ENCODE results near the gene LRRC4B. TPM values are rescaled to one million over a fixed set of nuclear protein-coding genes. Genes with fewer than 3 reads are reported as not detected.

LRRC4B gene
- total RNA-seq, 1 donor from 2014 or later = 21.7 TPM

DNA sequence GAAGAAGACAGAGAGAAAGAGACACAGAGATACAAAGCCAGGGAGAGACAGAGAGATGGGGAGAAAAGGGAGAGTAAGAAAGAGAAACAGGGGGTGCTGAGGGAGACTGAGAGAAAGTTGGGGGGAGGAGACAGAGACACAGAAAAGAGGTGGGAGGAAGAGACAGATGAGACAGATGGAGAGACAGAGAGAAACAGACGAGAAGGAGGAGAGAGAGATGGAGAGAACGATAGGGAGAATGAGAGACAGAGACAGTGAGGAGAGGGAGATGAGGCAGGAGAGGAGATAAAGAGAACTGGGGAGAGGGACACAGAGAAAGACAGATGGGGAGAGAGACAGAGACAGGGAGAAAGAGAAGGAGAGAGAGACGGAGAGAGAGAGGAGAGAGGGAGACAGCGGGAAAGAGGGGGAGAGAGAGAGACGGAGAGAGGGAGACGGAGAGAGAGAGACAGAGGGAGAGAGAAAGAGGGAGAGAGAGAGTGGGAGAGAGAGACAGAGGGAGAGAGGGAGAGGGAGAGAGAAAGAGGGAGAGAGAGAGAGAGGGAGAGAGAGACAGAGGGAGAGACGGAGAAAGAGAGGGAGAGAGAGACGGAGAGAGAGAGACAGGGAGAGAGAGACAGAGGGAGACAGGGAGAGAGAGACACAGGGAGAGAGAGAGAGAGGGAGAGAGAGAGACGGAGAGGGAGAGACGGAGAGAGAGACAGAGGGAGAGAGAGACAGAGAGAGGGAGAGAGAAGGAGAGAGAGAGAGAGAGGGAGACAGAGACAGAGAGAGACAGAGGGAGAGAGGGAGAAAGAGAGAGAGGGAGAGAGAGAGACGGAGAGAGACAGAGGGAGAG is 69.8 kb downstream of the LRRC4B start:
- H3K4me3 Mint-ChIP-seq = no peak overlapping the region
- peaks cover 37% of the 10 kb centered on the region for H3K27me3 Mint-ChIP-seq
- H3K4me1 Mint-ChIP-seq (ENCODE audit: unreplicated experiment) = no peaks in the 10 kb centered on the region
- no peak overlapping the region for H3K27ac Mint-ChIP-seq
- TF ChIP-seq, protein P1, sequence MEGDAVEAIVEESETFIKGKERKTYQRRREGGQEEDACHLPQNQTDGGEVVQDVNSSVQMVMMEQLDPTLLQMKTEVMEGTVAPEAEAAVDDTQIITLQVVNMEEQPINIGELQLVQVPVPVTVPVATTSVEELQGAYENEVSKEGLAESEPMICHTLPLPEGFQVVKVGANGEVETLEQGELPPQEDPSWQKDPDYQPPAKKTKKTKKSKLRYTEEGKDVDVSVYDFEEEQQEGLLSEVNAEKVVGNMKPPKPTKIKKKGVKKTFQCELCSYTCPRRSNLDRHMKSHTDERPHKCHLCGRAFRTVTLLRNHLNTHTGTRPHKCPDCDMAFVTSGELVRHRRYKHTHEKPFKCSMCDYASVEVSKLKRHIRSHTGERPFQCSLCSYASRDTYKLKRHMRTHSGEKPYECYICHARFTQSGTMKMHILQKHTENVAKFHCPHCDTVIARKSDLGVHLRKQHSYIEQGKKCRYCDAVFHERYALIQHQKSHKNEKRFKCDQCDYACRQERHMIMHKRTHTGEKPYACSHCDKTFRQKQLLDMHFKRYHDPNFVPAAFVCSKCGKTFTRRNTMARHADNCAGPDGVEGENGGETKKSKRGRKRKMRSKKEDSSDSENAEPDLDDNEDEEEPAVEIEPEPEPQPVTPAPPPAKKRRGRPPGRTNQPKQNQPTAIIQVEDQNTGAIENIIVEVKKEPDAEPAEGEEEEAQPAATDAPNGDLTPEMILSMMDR (conservative IDR thresholded peaks at IDR 0.05) = no peak
- no peaks in the 10 kb centered on the region for H3K9me3 Mint-ChIP-seq
- peaks cover 3% of the 10 kb centered on the region for H3K36me3 Mint-ChIP-seq
- no peak for DNase-seq (ENCODE audit: extremely low spot score, unreplicated experiment)

DNA sequence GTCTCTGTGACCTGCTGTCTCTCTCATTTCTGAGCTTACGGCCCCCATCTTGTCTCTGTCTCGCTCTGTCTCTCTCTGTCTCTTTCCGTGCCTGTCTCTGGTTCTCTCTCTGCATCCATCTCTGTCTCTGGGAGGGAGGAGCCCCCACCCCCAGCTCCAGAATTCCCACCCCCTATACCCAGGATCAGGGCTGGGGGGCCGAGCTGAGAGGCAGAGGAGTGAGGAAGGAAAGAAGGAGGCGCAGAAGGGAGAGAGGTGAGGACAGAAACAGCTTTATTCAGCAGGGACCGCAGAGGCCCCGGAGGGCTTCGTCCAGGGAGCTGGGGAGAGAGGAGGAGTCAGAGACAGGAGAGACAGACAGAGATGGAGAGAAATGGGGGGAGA is 71.2 kb downstream of the LRRC4B start:
- TF ChIP-seq, protein P1 (conservative IDR thresholded peaks at IDR 0.05) = no peak
- Mint-ChIP-seq H3K27ac (no peak overlapping the region), H3K4me3 (no peak overlapping the region), H3K36me3 (peaks cover 3% of the 10 kb centered on the region), H3K27me3 (peaks cover 44% of the 10 kb centered on the region), H3K4me1 (ENCODE audit: unreplicated experiment) (peaks cover 4% of the 10 kb centered on the region), H3K9me3 (no peaks in the 10 kb centered on the region)
- no peak for DNase-seq (ENCODE audit: extremely low spot score, unreplicated experiment)

DNA sequence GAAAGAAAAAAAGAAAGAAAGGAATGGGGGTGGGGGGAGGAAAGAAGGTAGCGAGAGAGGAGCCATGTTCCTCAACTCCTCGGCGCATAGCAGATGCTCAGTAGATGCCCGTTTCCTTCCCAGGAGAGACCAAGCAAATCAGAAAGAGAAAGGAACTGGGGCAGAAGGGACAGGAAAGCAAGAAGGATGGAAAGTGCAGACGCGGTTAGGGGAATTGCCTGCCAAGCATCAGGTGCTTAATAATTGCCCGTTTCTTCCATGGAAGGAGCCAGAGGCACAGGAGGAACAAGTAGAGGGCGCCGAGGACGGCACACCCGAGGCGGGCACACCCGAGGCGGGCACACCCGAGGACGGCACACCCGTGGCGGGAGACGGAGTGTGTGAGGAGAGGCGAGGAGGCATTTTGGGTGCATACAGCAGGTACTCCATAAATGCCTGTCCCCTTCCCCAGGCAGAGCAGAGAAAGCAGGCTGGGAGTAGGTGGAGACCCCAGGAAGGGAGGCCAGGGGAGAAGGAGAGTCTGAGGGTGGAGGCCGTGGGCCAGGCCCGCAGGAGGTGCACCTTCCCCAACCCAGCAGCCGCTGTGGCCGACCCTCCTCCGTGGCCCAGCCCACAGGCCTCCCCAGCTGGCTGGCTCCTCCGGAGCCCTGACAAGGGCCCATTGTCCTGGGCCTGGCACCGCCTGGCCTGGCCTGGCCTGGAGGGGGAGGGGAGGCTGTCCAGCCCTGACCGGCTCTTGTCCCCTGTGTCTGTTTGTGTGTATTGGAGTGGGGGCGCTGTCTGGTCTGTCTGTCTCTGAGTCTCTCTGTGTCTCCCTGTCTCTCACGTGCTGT is 71.8 kb downstream of the LRRC4B start:
- Mint-ChIP-seq H3K27me3 (peaks cover 47% of the 10 kb centered on the region), H3K27ac (no peak overlapping the region)
- DNase-seq (ENCODE audit: extremely low spot score, unreplicated experiment) = no peak

DNA sequence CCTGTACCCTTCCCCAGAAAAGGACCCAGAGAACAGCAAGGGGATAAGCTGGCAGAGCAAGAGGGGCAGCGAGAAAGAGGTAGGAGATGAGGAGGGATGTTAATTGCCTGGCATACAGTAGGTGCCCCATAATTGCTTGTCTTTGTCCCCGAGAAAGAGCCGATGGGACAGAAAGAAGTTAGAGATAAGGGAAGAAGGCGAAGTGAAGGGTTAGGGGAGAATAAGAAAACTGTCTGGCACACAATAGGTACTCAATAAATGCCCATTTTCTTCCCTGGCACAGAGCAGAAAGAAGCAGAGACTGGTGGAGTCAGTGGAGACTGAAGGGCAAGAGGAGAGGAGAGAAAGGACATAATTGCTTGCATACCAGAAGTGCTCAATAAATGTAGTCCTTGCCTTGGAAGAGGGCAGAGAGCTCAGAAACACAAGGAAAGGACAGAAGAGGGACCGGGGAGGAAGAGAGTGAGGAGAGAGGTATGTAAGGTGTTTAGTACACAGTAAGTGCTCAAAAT is 73.2 kb downstream of the LRRC4B start:
- Mint-ChIP-seq H3K27me3 (peaks cover 52% of the 10 kb centered on the region), H3K4me1 (ENCODE audit: unreplicated experiment) (peaks cover 12% of the 10 kb centered on the region), H3K36me3 (peaks cover 3% of the 10 kb centered on the region), H3K27ac (no peak overlapping the region), H3K4me3 (no peak overlapping the region), H3K9me3 (no peaks in the 10 kb centered on the region)
- no peak for DNase-seq (ENCODE audit: extremely low spot score, unreplicated experiment)
- TF ChIP-seq, protein P1 (conservative IDR thresholded peaks at IDR 0.05) = no peak

More for the DNA sequence above, 71.8 kb downstream of the LRRC4B start:
- peaks cover 3% of the 10 kb centered on the region for H3K36me3 Mint-ChIP-seq
- TF ChIP-seq, protein P1 (conservative IDR thresholded peaks at IDR 0.05) = no peak
- peaks cover 11% of the 10 kb centered on the region for H3K4me1 Mint-ChIP-seq (ENCODE audit: unreplicated experiment)
- H3K4me3 Mint-ChIP-seq = no peak overlapping the region
- H3K9me3 Mint-ChIP-seq = no peaks in the 10 kb centered on the region

DNA sequence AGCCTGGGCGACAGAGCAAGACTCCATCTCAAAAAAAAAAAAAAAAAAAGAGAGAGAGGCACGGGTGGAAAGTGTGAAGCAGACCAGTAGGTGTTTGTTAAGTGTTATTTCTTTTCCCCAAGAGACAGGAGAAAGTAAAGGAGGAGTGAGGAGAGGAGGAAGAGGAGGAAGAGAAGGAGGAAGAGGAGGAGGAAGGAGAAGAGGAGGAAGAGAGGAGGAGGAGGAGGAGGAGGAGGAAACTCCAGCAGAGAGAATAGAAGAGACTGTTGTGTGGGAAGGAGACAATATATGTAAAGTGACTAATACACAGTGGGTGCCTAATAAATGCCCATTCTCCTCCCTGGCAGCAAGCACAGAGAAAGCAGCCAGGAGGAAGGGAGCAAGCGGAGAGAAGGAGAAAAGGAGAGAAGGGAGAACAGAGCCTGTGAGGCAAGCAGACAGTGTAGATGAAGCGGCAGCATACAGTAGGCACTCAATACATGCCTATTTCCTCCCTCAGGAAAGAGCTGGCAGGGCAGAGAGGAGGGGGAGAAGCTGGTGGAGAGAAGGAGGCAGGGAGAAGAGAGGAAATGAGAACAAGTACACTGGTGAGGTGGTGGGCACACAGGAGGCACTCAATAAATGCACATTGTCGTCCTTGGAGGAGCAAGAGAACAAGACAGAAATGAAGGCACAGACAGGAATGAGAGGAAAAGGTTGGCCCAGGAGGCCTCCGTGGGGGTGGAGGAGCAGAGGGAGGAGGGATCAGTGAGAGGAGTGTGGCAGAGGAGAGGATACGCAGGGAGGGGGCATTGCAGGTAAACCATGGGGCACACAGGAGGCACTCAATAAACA is 73.8 kb downstream of the LRRC4B start:
- no peak overlapping the region for H3K4me3 Mint-ChIP-seq
- TF ChIP-seq, protein P1 (conservative IDR thresholded peaks at IDR 0.05) = no peak
- peaks cover 12% of the 10 kb centered on the region for H3K4me1 Mint-ChIP-seq (ENCODE audit: unreplicated experiment)
- H3K27ac Mint-ChIP-seq = no peak overlapping the region
- H3K9me3 Mint-ChIP-seq = no peaks in the 10 kb centered on the region
- peaks cover 57% of the 10 kb centered on the region for H3K27me3 Mint-ChIP-seq
- peaks cover 3% of the 10 kb centered on the region for H3K36me3 Mint-ChIP-seq
- DNase-seq (ENCODE audit: extremely low spot score, unreplicated experiment) = no peak

All from type B pancreatic cell (in vitro differentiated cells).